ENCODE results near the gene PKD1L1. TPM values are rescaled to one million over a fixed set of nuclear protein-coding genes. Genes with fewer than 3 reads are reported as not detected.

PKD1L1 gene
- total RNA-seq, 1 donor from 2014 or later: 0.59 TPM

DNA sequence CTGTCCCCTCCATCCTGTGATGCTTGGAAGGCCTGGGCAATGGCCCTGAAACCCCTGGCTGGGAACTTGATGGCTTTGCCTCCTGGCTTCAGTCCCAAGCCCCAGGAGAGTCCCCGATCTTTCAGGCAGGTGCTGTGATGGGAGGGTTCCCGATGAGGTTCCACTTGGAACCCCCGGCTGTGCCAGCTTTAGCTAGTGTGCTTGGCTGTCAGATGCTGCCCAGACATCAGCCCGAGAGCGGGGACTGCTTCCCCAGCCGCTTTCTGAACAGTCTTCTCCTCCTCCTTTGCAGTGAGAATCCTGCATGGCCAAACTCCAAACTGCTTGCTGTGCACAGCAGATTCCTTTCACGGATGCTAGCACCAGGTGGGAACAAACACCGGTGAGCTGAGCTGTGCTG, 58.1 kb downstream of the PKD1L1 start:
- intact Hi-C loops (cut with DNase I): no loop called here
- no peak for DNase-seq
- TF ChIP-seq, protein P1, sequence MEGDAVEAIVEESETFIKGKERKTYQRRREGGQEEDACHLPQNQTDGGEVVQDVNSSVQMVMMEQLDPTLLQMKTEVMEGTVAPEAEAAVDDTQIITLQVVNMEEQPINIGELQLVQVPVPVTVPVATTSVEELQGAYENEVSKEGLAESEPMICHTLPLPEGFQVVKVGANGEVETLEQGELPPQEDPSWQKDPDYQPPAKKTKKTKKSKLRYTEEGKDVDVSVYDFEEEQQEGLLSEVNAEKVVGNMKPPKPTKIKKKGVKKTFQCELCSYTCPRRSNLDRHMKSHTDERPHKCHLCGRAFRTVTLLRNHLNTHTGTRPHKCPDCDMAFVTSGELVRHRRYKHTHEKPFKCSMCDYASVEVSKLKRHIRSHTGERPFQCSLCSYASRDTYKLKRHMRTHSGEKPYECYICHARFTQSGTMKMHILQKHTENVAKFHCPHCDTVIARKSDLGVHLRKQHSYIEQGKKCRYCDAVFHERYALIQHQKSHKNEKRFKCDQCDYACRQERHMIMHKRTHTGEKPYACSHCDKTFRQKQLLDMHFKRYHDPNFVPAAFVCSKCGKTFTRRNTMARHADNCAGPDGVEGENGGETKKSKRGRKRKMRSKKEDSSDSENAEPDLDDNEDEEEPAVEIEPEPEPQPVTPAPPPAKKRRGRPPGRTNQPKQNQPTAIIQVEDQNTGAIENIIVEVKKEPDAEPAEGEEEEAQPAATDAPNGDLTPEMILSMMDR (IDR thresholded peaks at IDR 0.05): no peak
- no peaks in the 10 kb centered on the region for H3K27me3 ChIP-seq (ENCODE audit: low read depth)
- no peaks in the 10 kb centered on the region for H3K4me1 ChIP-seq
- H3K36me3 ChIP-seq: no peaks in the 10 kb centered on the region
- ATAC-seq: no peak
- no peaks in the 10 kb centered on the region for H3K9me3 ChIP-seq
- H3K4me3 ChIP-seq: no peak overlapping the region
- H3K27ac ChIP-seq: no peak overlapping the region

DNA sequence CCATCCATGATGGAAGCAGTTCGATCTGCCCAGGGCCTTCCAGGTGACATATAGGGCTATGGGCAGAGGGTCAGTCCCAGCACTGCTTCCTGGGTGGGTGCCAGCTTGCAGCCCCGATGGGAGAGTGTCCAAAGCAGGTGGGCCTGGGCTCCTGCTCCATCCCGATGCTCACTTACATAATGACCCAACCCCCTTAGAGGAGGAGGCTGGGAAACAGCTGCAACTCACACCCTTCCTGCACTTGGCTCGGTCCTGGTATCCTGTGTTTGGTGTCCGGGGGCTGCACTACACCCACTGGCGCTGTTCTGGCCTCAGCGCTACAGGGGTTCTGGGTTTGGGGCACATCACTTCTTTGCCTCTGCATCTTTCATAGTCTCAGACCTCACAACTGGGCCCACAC, 58.5 kb downstream of the PKD1L1 start:
- no peak for DNase-seq
- Histone ChIP-seq H3K27ac (no peak overlapping the region), H3K4me3 (no peak overlapping the region), H3K9me3 (no peaks in the 10 kb centered on the region), H3K27me3 (ENCODE audit: low read depth) (no peaks in the 10 kb centered on the region), H3K36me3 (no peaks in the 10 kb centered on the region), H3K4me1 (no peaks in the 10 kb centered on the region)
- intact Hi-C loops (cut with DNase I): no loop called here
- TF ChIP-seq, protein P1 (IDR thresholded peaks at IDR 0.05): no peak
- ATAC-seq: peak in 1 of 2 donors; percentile 18

DNA sequence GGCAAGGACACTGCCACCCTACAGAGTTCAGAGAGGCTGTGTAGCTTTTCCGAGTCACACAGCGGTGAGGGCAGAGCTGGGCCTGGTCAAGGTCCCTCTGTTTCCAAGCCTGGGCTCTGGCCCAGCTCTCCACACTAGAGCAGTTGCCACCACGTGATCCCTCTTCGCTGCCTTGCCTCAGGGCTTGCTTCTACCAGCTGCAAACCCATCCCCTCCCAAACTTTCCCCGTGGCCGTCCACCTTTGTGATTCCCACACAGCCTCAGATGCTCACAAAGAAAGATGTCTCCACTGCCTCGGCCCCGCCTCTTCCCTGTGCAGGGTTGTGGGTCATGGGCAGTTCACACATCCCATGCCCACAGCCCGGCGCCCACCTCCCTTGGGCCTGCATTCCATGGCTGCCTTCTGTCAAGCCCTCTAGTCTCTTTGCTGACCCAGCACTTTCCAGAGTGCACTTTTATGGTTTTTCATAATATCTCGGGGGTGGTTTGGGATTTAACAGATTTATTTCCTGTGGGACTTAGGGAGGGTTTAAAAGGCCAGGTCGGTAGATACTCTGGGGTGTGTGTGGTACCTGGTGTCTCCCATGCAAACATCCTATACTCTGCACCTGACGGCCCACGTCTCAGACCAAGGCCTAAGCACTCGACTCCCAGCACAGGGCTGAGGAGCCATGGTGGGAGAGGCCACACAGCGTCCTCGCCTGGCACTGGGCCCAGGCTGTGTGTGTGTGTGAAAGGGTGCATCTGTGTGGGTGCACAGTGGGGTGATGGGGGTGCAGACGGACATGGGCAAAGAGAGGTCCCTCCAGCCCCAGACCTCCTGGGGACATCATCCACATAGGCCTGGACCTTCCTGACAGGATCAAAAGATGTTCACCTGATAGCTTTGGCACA, 59.6 kb downstream of the PKD1L1 start:
- TF ChIP-seq, protein P1 (IDR thresholded peaks at IDR 0.05): no peak

DNA sequence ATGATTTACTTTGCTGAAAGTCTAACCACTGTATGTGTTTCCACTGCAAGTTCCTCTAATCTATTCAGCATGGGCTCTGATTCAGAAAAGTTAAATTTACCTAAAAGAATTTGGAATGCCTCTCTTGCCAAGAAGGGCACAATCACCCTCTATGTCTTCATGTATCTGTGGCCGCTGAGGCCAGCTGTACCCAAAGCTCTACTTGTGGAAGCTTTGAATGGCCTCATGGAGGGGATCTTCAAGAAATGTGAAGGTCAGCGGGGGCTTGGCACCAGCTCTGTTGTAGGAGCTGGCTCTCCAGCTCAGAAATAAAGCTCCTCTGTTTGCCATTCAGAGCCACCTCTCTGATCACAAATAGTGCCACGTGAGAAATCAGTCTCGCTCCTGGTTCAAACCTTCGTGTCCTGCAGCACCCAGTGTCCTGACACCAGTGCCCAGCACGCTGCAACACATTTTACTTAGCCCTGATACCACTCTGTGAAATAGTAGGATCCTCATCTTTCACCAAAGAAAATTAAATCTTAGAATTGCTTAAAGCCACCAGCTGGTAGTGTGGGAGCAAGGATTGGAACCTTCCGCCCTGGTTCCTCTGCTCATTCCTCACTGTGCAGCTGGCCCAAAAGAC, 61.1 kb downstream of the PKD1L1 start:
- no peak overlapping the region for H3K27ac ChIP-seq
- TF ChIP-seq, protein P1 (IDR thresholded peaks at IDR 0.05): no peak
- H3K4me1 ChIP-seq: no peaks in the 10 kb centered on the region
- H3K4me3 ChIP-seq: no peak overlapping the region
- intact Hi-C loops (cut with DNase I): no loop called here
- no peaks in the 10 kb centered on the region for H3K27me3 ChIP-seq (ENCODE audit: low read depth)
- no peaks in the 10 kb centered on the region for H3K36me3 ChIP-seq
- ATAC-seq (no peak), DNase-seq (no peak)
- H3K9me3 ChIP-seq: no peaks in the 10 kb centered on the region

More for the DNA sequence above, 59.6 kb downstream of the PKD1L1 start:
- Histone ChIP-seq H3K27ac (no peak overlapping the region), H3K4me1 (no peaks in the 10 kb centered on the region), H3K36me3 (no peaks in the 10 kb centered on the region), H3K4me3 (no peak overlapping the region), H3K27me3 (ENCODE audit: low read depth) (no peaks in the 10 kb centered on the region), H3K9me3 (no peaks in the 10 kb centered on the region)
- no peak for ATAC-seq
- intact Hi-C loops (cut with DNase I): no loop called here
- DNase-seq: no peak

DNA sequence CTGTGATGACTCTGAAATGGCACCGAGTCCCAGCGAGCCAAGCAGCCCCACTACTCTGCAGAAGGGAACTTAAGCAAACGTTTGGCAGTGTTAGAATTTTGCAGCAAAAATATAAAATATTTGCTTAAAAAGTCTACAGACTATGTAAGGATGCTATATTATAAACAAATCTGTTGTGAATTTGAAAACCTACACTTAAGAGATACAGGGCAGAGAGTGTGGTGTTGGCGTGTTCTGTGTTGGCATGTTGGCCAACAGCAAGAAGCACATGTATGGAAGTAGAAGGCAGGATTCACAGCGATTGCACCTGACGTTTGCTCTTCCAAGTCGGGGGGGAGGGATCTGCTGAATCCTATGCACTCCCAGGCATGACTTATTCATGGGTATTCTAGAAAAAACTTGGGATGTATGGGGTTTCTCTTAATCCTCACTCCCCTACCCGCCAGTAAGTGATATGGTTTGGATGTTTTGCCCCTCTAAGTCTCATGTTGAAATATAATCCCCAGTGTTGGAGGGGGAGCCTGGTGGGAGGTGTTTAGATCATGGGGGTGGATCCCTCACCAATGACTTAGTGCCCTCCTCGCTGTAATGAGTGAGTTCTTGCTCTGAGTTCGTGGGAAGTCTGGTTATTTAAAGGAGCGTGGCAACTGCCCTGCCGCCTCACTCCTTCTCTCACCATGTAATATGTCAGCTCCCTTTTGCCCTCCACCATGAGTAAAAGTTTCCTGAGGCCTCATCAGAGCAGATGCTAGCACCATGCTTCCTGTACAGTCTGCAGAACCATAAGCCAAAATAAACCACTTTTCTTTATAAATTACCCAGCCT, 62.1 kb downstream of the PKD1L1 start:
- no peaks in the 10 kb centered on the region for H3K27me3 ChIP-seq (ENCODE audit: low read depth)
- no peak for ATAC-seq
- TF ChIP-seq, protein P1 (IDR thresholded peaks at IDR 0.05): no peak
- H3K27ac ChIP-seq: no peak overlapping the region
- H3K9me3 ChIP-seq: no peaks in the 10 kb centered on the region
- no peak overlapping the region for H3K4me3 ChIP-seq
- no peaks in the 10 kb centered on the region for H3K4me1 ChIP-seq
- no peak for DNase-seq
- intact Hi-C loops (cut with DNase I): no loop called here
- H3K36me3 ChIP-seq: no peaks in the 10 kb centered on the region

All from lower lobe of right lung (tissue), 2 donors.